ENCODE data around the gene RNF214. TPM values are rescaled to one million over a fixed set of nuclear protein-coding genes. Genes with fewer than 3 reads are reported as not detected.
A peak's percentile ranks its signal among the peaks of the same experiment; 100 is the strongest.
"Not testable (repeated sequence)": the region's sequence is repeated elsewhere in the genome, so short reads cannot be mapped to it uniquely, and the experiment has no call there.

Gene RNF214
- total and polyA plus RNA-seq, 10 of the 15 experiments (the other 5 are each of a cell fraction or from before 2014, with no cell fraction given), result 4.8 to 16.8 (median 10.5) TPM

DNA sequence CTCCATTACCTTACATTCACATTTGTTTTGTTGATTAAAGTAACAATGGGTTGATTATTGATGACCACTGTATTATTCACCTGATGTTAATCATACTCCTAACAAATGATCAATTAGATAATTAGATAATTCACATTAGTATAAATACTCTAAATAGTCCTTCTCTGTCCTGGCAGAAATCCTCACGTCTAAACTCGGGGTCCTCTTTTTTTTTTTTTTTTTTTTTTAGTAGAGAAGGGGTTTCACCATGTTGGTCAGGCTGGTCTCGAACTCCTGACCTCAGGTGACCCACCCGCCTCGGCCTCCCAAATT, 94.7 kb downstream of the RNF214 start:
- ChIA-PET CTCF (interaction anchor here (1.0 to 2.3 kb wide), 5 partner anchors 9 to 294 kb away, joined by 3 to 7 read pairs (median 3); partner anchors contain the start of gene PCSK7), RAD21 (ENCODE audit: unreplicated experiment) (interaction anchor here (0.6 to 1.8 kb wide), 6 partner anchors 24 to 149 kb away, joined by 3 to 8 read pairs (median 5); partner anchors contain the start of genes PCSK7 and SIDT2), POLR2A (interaction anchor here (0.6 to 1.8 kb wide), 6 partner anchors 8 to 1408 kb away, joined by 3 to 7 read pairs (median 4); partner anchors contain the start of gene ZPR1), SMC1A (ENCODE audit: uncharacterized antibody, unreplicated experiment) (interaction anchor here (1.5 to 1.6 kb wide), 2 partner anchors 49 to 96 kb away, joined by 3 to 5 read pairs; partner anchors contain the start of gene PCSK7)
- in situ Hi-C loops (cut with MboI); H3K27me3 ChIP-seq (replicated peaks in 1 of 2; ENCODE audit: control insufficient read depth in 2 of 2, insufficient read depth in 2 of 2, low read length in 1 of 2); BruUV-seq (replicated peaks); ATAC-seq; H4K20me1 ChIP-seq (ENCODE audit: control insufficient read depth, insufficient read depth); FAIRE-seq; H3K36me3 ChIP-seq (ENCODE audit: control insufficient read depth in 2 of 2, insufficient read depth in 2 of 2, low read length in 1 of 2); H3K79me2 ChIP-seq (ENCODE audit: control insufficient read depth, insufficient read depth, low read length); H3K4me1 ChIP-seq (ENCODE audit: control insufficient read depth, insufficient read depth, low read length); H3K9ac ChIP-seq (ENCODE audit: control insufficient read depth, insufficient read depth, low read length); DNase-seq (ENCODE audit: low read depth, low spot score); H3K4me2 ChIP-seq (ENCODE audit: control insufficient read depth, insufficient read depth); H3K9me3 ChIP-seq (replicated peaks; ENCODE audit: control insufficient read depth, insufficient read depth, low read length): not testable (repeated sequence)
- 0% methylated on average over 4 of the region's 5 CpGs for WGBS (ENCODE audit: insufficient coverage, insufficient replicate concordance, low lambda C conversion rate, missing lambda C conversion rate)
- TF ChIP-seq, protein P1, sequence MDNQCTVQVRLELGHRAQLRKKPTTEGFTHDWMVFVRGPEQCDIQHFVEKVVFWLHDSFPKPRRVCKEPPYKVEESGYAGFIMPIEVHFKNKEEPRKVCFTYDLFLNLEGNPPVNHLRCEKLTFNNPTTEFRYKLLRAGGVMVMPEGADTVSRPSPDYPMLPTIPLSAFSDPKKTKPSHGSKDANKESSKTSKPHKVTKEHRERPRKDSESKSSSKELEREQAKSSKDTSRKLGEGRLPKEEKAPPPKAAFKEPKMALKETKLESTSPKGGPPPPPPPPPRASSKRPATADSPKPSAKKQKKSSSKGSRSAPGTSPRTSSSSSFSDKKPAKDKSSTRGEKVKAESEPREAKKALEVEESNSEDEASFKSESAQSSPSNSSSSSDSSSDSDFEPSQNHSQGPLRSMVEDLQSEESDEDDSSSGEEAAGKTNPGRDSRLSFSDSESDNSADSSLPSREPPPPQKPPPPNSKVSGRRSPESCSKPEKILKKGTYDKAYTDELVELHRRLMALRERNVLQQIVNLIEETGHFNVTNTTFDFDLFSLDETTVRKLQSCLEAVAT (IDR thresholded peaks at IDR 0.05), result 0 out of 2 replicates have a peak, but pooled peaks have one; percentile 24
- H2AFZ ChIP-seq (ENCODE audit: control insufficient read depth, low read depth, low read length), result peak overlapping the region; percentile 52
- peak overlapping the region; percentile 82; the same call in 1 of the 2 replicates for H3K4me3 ChIP-seq
- intact Hi-C loops (cut with micrococcal nuclease; ENCODE audit: unreplicated experiment), result loop anchor here (2.0 kb wide), 1 partner anchor 94 kb away; the partner anchor contains the start of genes PCSK7 and RNF214
- H3K27ac ChIP-seq (ENCODE audit: control insufficient read depth, insufficient read depth), result peak overlapping the region; percentile 39

DNA sequence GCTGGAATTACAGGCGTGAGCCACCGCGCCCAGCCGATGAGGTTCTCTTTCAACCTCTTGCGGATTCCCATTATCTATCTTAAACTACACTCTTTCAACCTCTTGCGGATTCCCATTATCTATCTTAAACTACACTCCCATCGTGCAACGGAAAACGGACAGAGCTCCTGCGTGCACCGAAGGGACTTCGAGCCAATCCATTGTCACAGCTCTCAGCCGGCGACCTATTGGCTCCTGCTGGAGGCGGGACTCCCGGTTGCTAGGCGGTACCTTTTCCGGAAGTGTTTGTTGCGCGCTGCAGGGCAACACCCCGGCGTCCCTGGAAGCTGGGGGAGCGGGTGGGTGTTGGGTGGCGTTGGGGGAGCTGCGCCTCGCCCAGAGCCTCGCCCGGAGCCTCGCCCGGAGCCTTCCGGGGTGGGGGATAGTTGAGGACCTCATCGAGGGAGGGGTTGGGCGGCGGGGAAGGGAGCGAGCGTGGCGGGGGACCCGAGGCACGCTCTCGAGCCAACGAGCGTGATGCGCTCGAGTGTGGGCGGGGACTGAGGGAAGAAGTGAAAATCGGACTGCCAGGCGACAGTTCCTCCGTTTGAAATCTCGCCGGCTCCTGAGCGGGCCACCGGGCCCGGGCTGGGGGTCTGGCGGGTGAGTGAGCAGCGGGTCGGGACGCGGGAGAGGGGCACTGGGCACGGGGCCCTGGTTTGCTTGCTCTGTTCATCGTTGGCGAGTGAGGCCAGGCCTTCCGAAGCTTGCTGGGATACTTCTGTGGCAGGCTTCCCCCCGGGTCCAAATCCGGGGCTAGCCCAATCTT, 95.3 kb downstream of the RNF214 start, which contains the start of gene CEP164:
CEP164 (plus strand) TSS at position 288 of the 808 bp plus-strand sequence. CDS start 10,733 bp downstream, outside the sequence.
- FAIRE-seq, result peak; percentile 99
- Histone ChIP-seq H3K27ac (ENCODE audit: control insufficient read depth, insufficient read depth) (peak within 1 kb of the TSS; percentile 39), H3K4me3 (peak within 1 kb of the TSS; percentile 82), H3K27me3 (replicated peaks in 1 of 2; ENCODE audit: control insufficient read depth in 2 of 2, insufficient read depth in 2 of 2, low read length in 1 of 2) (no peaks in the 10 kb centered on the region), H3K4me2 (ENCODE audit: control insufficient read depth, insufficient read depth) (peak within 1 kb of the TSS; percentile 75), H3K79me2 (ENCODE audit: control insufficient read depth, insufficient read depth, low read length) (peaks cover 4% of the 10 kb centered on the region; the same call in 1 of the 2 replicates), H3K9ac (ENCODE audit: control insufficient read depth, insufficient read depth, low read length) (peak within 1 kb of the TSS; percentile 63), H3K4me1 (ENCODE audit: control insufficient read depth, insufficient read depth, low read length) (no peaks in the 10 kb centered on the region; the same call in 1 of the 2 replicates), H3K36me3 (ENCODE audit: control insufficient read depth in 2 of 2, insufficient read depth in 2 of 2, low read length in 1 of 2) (no peaks in the 10 kb centered on the region), H3K9me3 (replicated peaks; ENCODE audit: control insufficient read depth, insufficient read depth, low read length) (no peaks in the 10 kb centered on the region), H4K20me1 (ENCODE audit: control insufficient read depth, insufficient read depth) (no peaks in the 10 kb centered on the region), H2AFZ (ENCODE audit: control insufficient read depth, low read depth, low read length) (peak within 1 kb of the TSS; percentile 52)
- intact Hi-C loops (cut with micrococcal nuclease; ENCODE audit: unreplicated experiment) (loop anchor here (2.0 kb wide), 1 partner anchor 95 kb away; the partner anchor contains the start of genes PCSK7 and RNF214), in situ Hi-C loops (cut with MboI) (no loop called here)
- POLR2A ChIA-PET, result interaction anchor here (0.6 to 1.8 kb wide), 7 partner anchors 9 to 1408 kb away, joined by 3 to 7 read pairs (median 4); partner anchors contain the start of gene ZPR1
- peak; percentile 98 for ATAC-seq
- CTCF ChIA-PET, result interaction anchor here (1.0 to 2.3 kb wide), 7 partner anchors 8 to 294 kb away, joined by 3 to 11 read pairs (median 4); partner anchors contain the start of gene PCSK7
- no TSS peak for BruUV-seq (replicated peaks)
- under 1% methylated on average over 61 of the region's 64 CpGs for WGBS (ENCODE audit: insufficient coverage, insufficient replicate concordance, low lambda C conversion rate, missing lambda C conversion rate)
- RAD21 ChIA-PET (ENCODE audit: unreplicated experiment), result interaction anchor here (0.6 to 1.8 kb wide), 7 partner anchors 25 to 149 kb away, joined by 3 to 8 read pairs (median 6); partner anchors contain the start of genes PCSK7 and SIDT2
- SMC1A ChIA-PET (ENCODE audit: uncharacterized antibody, unreplicated experiment), result interaction anchor here (0.6 to 1.6 kb wide), 4 partner anchors 16 to 97 kb away, joined by 3 to 5 read pairs (median 3); partner anchors contain the start of gene PCSK7
- peak; percentile 89 for DNase-seq (ENCODE audit: low read depth, low spot score)
- TF ChIP-seq SMAD5 (IDR thresholded peaks at IDR 0.05; ENCODE audit: low read depth) (no peak), NBN (IDR thresholded peaks at IDR 0.05) (0 out of 2 replicates have a peak, but pooled peaks have one; percentile 60), SREBF1 (IDR thresholded peaks at IDR 0.05; ENCODE audit: low read length) (no peak), IKZF1 (conservative IDR thresholded peaks at IDR 0.05) (peak; percentile 57; the same call in 1 of the 2 replicates), CREB1 (IDR thresholded peaks at IDR 0.05; ENCODE audit: low read depth) (peak; percentile 78), MEF2A (IDR thresholded peaks at IDR 0.05; ENCODE audit: insufficient read depth, low read depth, low read length) (no peak), STAT1 (conservative IDR thresholded peaks at IDR 0.05) (no peak), HCFC1 (IDR thresholded peaks at IDR 0.05; ENCODE audit: low read length) (peak; percentile 73), SUZ12 (IDR thresholded peaks at IDR 0.05; ENCODE audit: unreplicated experiment) (no peak), CBX3 (IDR thresholded peaks at IDR 0.05; ENCODE audit: borderline replicate concordance, low read depth) (no peak), LARP7 (IDR thresholded peaks at IDR 0.05) (0 out of 2 replicates have a peak, but pooled peaks have one; percentile 42)
- TF ChIP-seq, protein P2, sequence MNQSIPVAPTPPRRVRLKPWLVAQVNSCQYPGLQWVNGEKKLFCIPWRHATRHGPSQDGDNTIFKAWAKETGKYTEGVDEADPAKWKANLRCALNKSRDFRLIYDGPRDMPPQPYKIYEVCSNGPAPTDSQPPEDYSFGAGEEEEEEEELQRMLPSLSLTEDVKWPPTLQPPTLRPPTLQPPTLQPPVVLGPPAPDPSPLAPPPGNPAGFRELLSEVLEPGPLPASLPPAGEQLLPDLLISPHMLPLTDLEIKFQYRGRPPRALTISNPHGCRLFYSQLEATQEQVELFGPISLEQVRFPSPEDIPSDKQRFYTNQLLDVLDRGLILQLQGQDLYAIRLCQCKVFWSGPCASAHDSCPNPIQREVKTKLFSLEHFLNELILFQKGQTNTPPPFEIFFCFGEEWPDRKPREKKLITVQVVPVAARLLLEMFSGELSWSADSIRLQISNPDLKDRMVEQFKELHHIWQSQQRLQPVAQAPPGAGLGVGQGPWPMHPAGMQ (IDR thresholded peaks at IDR 0.05; ENCODE audit: borderline replicate concordance), result no peak
